ENCODE data around the gene PHLDB2. TPM values are rescaled to one million over a fixed set of nuclear protein-coding genes. Genes with fewer than 3 reads are reported as not detected.

PHLDB2 gene
- total RNA-seq (2014; rRNA removed; shearing (Covaris generic)): 1.5 and 2.1 TPM in 2 replicates
- 0.61 and 1.8 TPM in 2 replicates for total RNA-seq (2022)
- percentile 30 among the genes with signal in this experiment for Bru-seq, nascent RNA
- BruChase-seq, experiment 1, labeled RNA remaining after a 6-hour chase: percentile 24 among the genes with signal in this experiment
- percentile 30 among the genes with signal in this experiment for BruChase-seq, experiment 2, labeled RNA remaining after a 2-hour chase
- long read RNA-seq, full-length matches to known transcripts: 1 of 3 reads
- long read RNA-seq, partial matches to known transcripts: 1 of 3 reads
- long read RNA-seq, other reads (novel, unspliced or antisense): 1 of 3 reads

GRCh38 chr3:111859061-111859973 is at the start of gene PHLDB2:
TSS of gene PHLDB2 (plus strand) at chr3:111859265. CDS start at chr3:111884078, 24,813 bp downstream.
- Histone ChIP-seq H3K36me3 (ENCODE audit: insufficient read depth, low read length) (no peaks in the 10 kb centered on the region), H4K20me1 (ENCODE audit: insufficient read depth, low read length) (no peaks in the 10 kb centered on the region), H3K4me2 (ENCODE audit: low read length) (peak within 1 kb of the TSS; percentile 85), H3K4me3 (ENCODE audit: low read depth, low read length, poor library complexity, severe bottlenecking) (peak within 1 kb of the TSS; percentile 67), H3K9me2 (ENCODE audit: insufficient read depth, low read length) (no peaks in the 10 kb centered on the region), H3K9me3 (ENCODE audit: low read length) (no peaks in the 10 kb centered on the region), H3K79me2 (ENCODE audit: insufficient read depth, low read depth, low read length) (no peaks in the 10 kb centered on the region), H2AFZ (ENCODE audit: low read length) (peak within 1 kb of the TSS; percentile 77), H3K27ac (ENCODE audit: low read depth, low read length, poor library complexity, severe bottlenecking) (no peak within 1 kb of the TSS), H3K4me1 (ENCODE audit: insufficient read depth, low read length, poor library complexity, severe bottlenecking) (peaks cover 5% of the 10 kb centered on the region)
- BruUV-seq (replicated peaks): no TSS peak
- ChIA-PET POLR2A (interaction anchor here (1.0 to 1.5 kb wide), 2 partner anchors 37 to 184 kb away, joined by 3 read pairs; no protein-coding TSS in a partner anchor), CTCF (ENCODE audit: unreplicated experiment) (interaction anchor here (1.1 kb wide), 1 partner anchor 269 kb away, joined by 4 read pairs; no protein-coding TSS in a partner anchor)
- TF ChIP-seq EZH2phosphoT487 (IDR thresholded peaks at IDR 0.05; ENCODE audit: borderline replicate concordance, low read depth, low read length) (no peak), CTCF (conservative IDR thresholded peaks at IDR 0.05; ENCODE audit: low read length) (no peak)
- DNase-seq (ENCODE audit: low spot score): peak; percentile 56
- intact Hi-C loops (cut with micrococcal nuclease; ENCODE audit: unreplicated experiment): no loop called here

- Histone ChIP-seq H3K4me2 (ENCODE audit: low read length) (no peak overlapping the region), H2AFZ (ENCODE audit: low read length) (no peak overlapping the region), H3K4me3 (ENCODE audit: low read depth, low read length, poor library complexity, severe bottlenecking) (no peak overlapping the region), H3K9me3 (ENCODE audit: low read length) (no peaks in the 10 kb centered on the region), H4K20me1 (ENCODE audit: insufficient read depth, low read length) (no peaks in the 10 kb centered on the region), H3K36me3 (ENCODE audit: insufficient read depth, low read length) (no peaks in the 10 kb centered on the region), H3K4me1 (ENCODE audit: insufficient read depth, low read length, poor library complexity, severe bottlenecking) (no peaks in the 10 kb centered on the region), H3K27ac (ENCODE audit: low read depth, low read length, poor library complexity, severe bottlenecking) (no peak overlapping the region), H3K9me2 (ENCODE audit: insufficient read depth, low read length) (no peaks in the 10 kb centered on the region), H3K79me2 (ENCODE audit: insufficient read depth, low read depth, low read length) (no peaks in the 10 kb centered on the region)
- intact Hi-C loops (cut with micrococcal nuclease; ENCODE audit: unreplicated experiment): no loop called here
- no TSS peak for BruUV-seq (replicated peaks)
- ChIA-PET CTCF (ENCODE audit: unreplicated experiment) (no interaction called here), POLR2A (no interaction called here)
- DNase-seq (ENCODE audit: low spot score): no peak
- no peak for TF ChIP-seq CTCF (conservative IDR thresholded peaks at IDR 0.05; ENCODE audit: low read length)
- no peak for TF ChIP-seq EZH2phosphoT487 (IDR thresholded peaks at IDR 0.05; ENCODE audit: borderline replicate concordance, low read depth, low read length)
Observed at GRCh38 chr3:111810909-111811308, 48.2 kb upstream of the PHLDB2 start.

Data from OCI-LY7 (cell line).